GM12878 (cell line): ENCODE data around the gene CRBN. TPM values are rescaled to one million over a fixed set of nuclear protein-coding genes. Genes with fewer than 3 reads are reported as not detected.

Source experiments
- ATAC-seq: fragments of 200-7000 bp; cut with Tn5 transposase; 3 replicates; pipeline ENCODE4 v1.9.1; 2020; ENCODE audit warnings: mild to moderate bottlenecking, moderate library complexity
- BruUV-seq: library from RNA; stranded (reverse); fragments of 400-500 nt; replicated peaks from 2 replicates; lab custom pipeline; 2021; lab: Mats Ljungman, UMichigan
- CTCF ChIA-PET: fragments of 300-600 bp; sonication (Branson Sonifier 250); formaldehyde crosslinking; extraction: SDS; loops from one replicate; lab custom pipeline; 2021; ENCODE audit warnings: inconsistent platforms; lab: Yijun Ruan, JAX
- POLR2A ChIA-PET: fragments of 350-600 bp; formaldehyde crosslinking; extraction: SDS; loops from one replicate; lab custom pipeline; 2021; ENCODE audit warnings: inconsistent platforms; lab: Charles Lee
- RAD21 ChIA-PET: fragments of 300-600 bp; sonication (Branson Sonifier 250); formaldehyde crosslinking; loops from one replicate; lab custom pipeline; 2023; ENCODE audit warnings: antibody characterized with exemption; ENCODE audit not compliant: unreplicated experiment; lab: Charles Lee
- SMC1A ChIA-PET: fragments of 300-600 bp; sonication (Branson Sonifier 250); formaldehyde crosslinking; loops from one replicate; lab custom pipeline; 2023; ENCODE audit not compliant: unreplicated experiment, uncharacterized antibody; lab: Charles Lee
- DNase-seq: peaks from one replicate; pipeline ENCODE4 v3.0.0-alpha.2; 2011; ENCODE audit warnings: low read depth, low spot score
- FAIRE-seq: peaks from 3 replicates; lab custom pipeline; 2011; peaks lifted over from hg19 to GRCh38; lab: Jason Lieb, UNC
- H2AFZ ChIP-seq: 2 replicates; pipeline ENCODE4 v1.6.0; 2011; ENCODE audit warnings: low read depth, low read length, control low read depth; ENCODE audit not compliant: control insufficient read depth
- H3K27ac ChIP-seq: 2 replicates; pipeline ENCODE4 v1.5.1; 2011; ENCODE audit warnings: control low read depth; ENCODE audit not compliant: control insufficient read depth, insufficient read depth
- H3K27me3 ChIP-seq, 2 experiments: replicated peaks in 1 of 2; 2 replicates each; pipeline versions ENCODE4 v1.6.0 to v1.6.1; 2011; ENCODE audit warnings: low read length in 1 of 2; ENCODE audit not compliant: control insufficient read depth in 2 of 2, insufficient read depth in 2 of 2
- H3K36me3 ChIP-seq, 2 experiments: 2 replicates each; pipeline ENCODE4 v1.5.1; 2011; ENCODE audit warnings: low read length in 1 of 2; ENCODE audit not compliant: control insufficient read depth in 2 of 2, insufficient read depth in 2 of 2
- H3K4me1 ChIP-seq: 2 replicates; pipeline ENCODE4 v1.6.1; 2011; ENCODE audit warnings: mild to moderate bottlenecking, low read length, moderate library complexity, mixed read lengths; ENCODE audit not compliant: control insufficient read depth, insufficient read depth
- H3K4me2 ChIP-seq: 2 replicates; pipeline ENCODE4 v1.6.0; 2011; ENCODE audit warnings: control low read depth; ENCODE audit not compliant: control insufficient read depth, insufficient read depth
- H3K4me3 ChIP-seq: fragments of 200-600 bp; sonication (generic); 2 replicates; pipeline ENCODE4 v1.5.1; 2016
- H3K79me2 ChIP-seq: 2 replicates; pipeline ENCODE4 v1.6.0; 2011; ENCODE audit warnings: low read length; ENCODE audit not compliant: control insufficient read depth, insufficient read depth
- H3K9ac ChIP-seq: 2 replicates; pipeline ENCODE4 v1.8.0; 2011; ENCODE audit warnings: low read length, control low read depth, mixed read lengths; ENCODE audit not compliant: control insufficient read depth, insufficient read depth
- H3K9me3 ChIP-seq: replicated peaks from 3 replicates; pipeline ENCODE4 v1.5.1; 2011; ENCODE audit warnings: mild to moderate bottlenecking, low read length; ENCODE audit not compliant: control insufficient read depth, insufficient read depth
- H4K20me1 ChIP-seq: 2 replicates; pipeline ENCODE4 v1.6.0; 2011; ENCODE audit not compliant: control insufficient read depth, insufficient read depth
- ATF3 ChIP-seq: IDR thresholded peaks from 2 replicates; pipeline ENCODE4 v1.6.1; 2011; ENCODE audit warnings: low read depth, mild to moderate bottlenecking, low read length, moderate library complexity, borderline replicate concordance; ENCODE audit errors: extremely low read depth
- BMI1 ChIP-seq: fragments of 450-650 bp; IDR thresholded peaks from 2 replicates; pipeline ENCODE4 v1.6.1; 2016; ENCODE audit warnings: mild to moderate bottlenecking, moderate library complexity, borderline replicate concordance
- CREM ChIP-seq: IDR thresholded peaks from 2 replicates; pipeline ENCODE4 v1.6.1; 2014; ENCODE audit warnings: antibody characterized with exemption, low read depth
- EP300 ChIP-seq, 2 experiments: fragments of 150-350 bp in 1 of 2; IDR thresholded peaks; 2 replicates each; pipeline ENCODE4 v1.6.1; 2011 to 2012; ENCODE audit warnings: low read depth in 2 of 2, low read length in 2 of 2, borderline replicate concordance in 1 of 2, improper control_type of control experiment in 1 of 2, inconsistent platforms in 1 of 2; ENCODE audit not compliant: control insufficient read depth in 1 of 2
- HDAC2 ChIP-seq: fragments of 200-600 bp; sonication (generic); IDR thresholded peaks from 2 replicates; pipeline ENCODE4 v1.6.1; 2017
- MLLT1 ChIP-seq: fragments of 450-650 bp; IDR thresholded peaks from 2 replicates; pipeline ENCODE4 v1.6.1; 2016; ENCODE audit warnings: mild to moderate bottlenecking
- NFIC ChIP-seq: IDR thresholded peaks from 2 replicates; pipeline ENCODE4 v1.6.1; 2012; ENCODE audit warnings: low read depth, mild to moderate bottlenecking, inconsistent platforms, low read length, moderate library complexity
- NR2C1 ChIP-seq: fragments of 450-650 bp; IDR thresholded peaks from 2 replicates; pipeline ENCODE4 v1.6.1; 2017; ENCODE audit warnings: antibody characterized with exemption, mild to moderate bottlenecking, moderate library complexity
- SMC3 ChIP-seq: IDR thresholded peaks from 2 replicates; pipeline ENCODE4 v1.6.1; 2011; ENCODE audit warnings: low read length, improper control_type of control experiment, borderline replicate concordance
- SREBF1 ChIP-seq: IDR thresholded peaks from 2 replicates; pipeline ENCODE4 v1.6.1; 2012; ENCODE audit warnings: mild to moderate bottlenecking, low read length
- SRF ChIP-seq, 2 experiments: IDR thresholded peaks; 2 replicates each; pipeline ENCODE4 v1.6.1; 2011; ENCODE audit warnings: low read depth in 2 of 2, low read length in 2 of 2, mild to moderate bottlenecking in 1 of 2, moderate library complexity in 1 of 2
- TAF1 ChIP-seq: IDR thresholded peaks from 2 replicates; pipeline ENCODE4 v1.6.1; 2011; ENCODE audit warnings: mild to moderate bottlenecking, low read depth, low read length, borderline replicate concordance
- ZNF592 ChIP-seq: fragments of 450-650 bp; IDR thresholded peaks from 2 replicates; pipeline ENCODE4 v1.6.1; 2017; ENCODE audit warnings: mild to moderate bottlenecking, moderate library complexity
- WGBS: methylation state at CpG from one replicate; pipeline ENCODE4 v1.1.6; 2016; ENCODE audit warnings: low lambda C conversion rate; ENCODE audit not compliant: insufficient replicate concordance, insufficient coverage; ENCODE audit errors: missing lambda C conversion rate; 5-methylcytosine and 5-hydroxymethylcytosine counted together
- in situ Hi-C: fragments of 300-500 bp; cut with MboI; formaldehyde crosslinking; loops from 9 replicates; pipeline ENCODE4 v1.14.3; 2018; ENCODE audit warnings: mixed read lengths
- intact Hi-C: fragments of 100-400 bp; cut with micrococcal nuclease; formaldehyde crosslinking; loops from one replicate; pipeline ENCODE4 v1.14.2; 2022; ENCODE audit not compliant: unreplicated experiment
- polyA plus RNA-seq, 11 experiments: library from polyadenylated mRNA; depleted of rRNA in 4 of 11; unstranded in 6 of 11; stranded (reverse) in 5 of 11; fragments of >200 nt; fragmentation: Nextera tagmentation in 4 of 11; fragmentation: Illumina TruSeq in 1 of 11; extraction: Ambion mirVana in 4 of 11; extraction: Trizol in 1 of 11; gene quantifications; 1 replicate in 1 of 11; 2 replicates in 10 of 11; pipeline versions ENCODE4 v1.2.1 to v1.2.3, GENCODE V29; 2011 to 2016; ENCODE audit warnings: inconsistent platforms in 2 of 11, missing spikeins in 2 of 11, low read depth in 1 of 11
- total RNA-seq, 4 experiments: library from RNA; depleted of rRNA in 3 of 4; stranded (reverse); fragments of >200 nt in 3 of 4; fragmentation: Illumina TruSeq in 1 of 4; extraction: Trizol in 1 of 4; gene quantifications; 2 replicates each; pipeline versions ENCODE4 v1.2.1 to v1.2.3, GENCODE V29; 2013 to 2021

CRBN gene
- total and polyA plus RNA-seq, 10 of the 15 experiments (the other 5 are each of a cell fraction or from before 2014, with no cell fraction given): 21.7 to 115 (median 35.8) TPM

- no peak for TF ChIP-seq ZNF592
- TF ChIP-seq, all 136 proteins: peak for 0
Observed at GRCh38 chr3:3157484-3157883, 22.0 kb downstream of the CRBN start (continued).

- ATAC-seq (no peak), FAIRE-seq (no peak), DNase-seq (no peak)
- no peak overlapping the region for H3K4me3 ChIP-seq
- no peaks in the 10 kb centered on the region for H3K27me3 ChIP-seq
- SMC1A ChIA-PET: interaction anchor here (0.6 to 1.2 kb wide), 3 partner anchors 10 to 46 kb away, joined by 3 to 6 read pairs (median 3); no protein-coding TSS in a partner anchor
- RAD21 ChIA-PET: no interaction called here
- WGBS: 99% methylated on average over 5 of the region's 5 CpGs
- CTCF ChIA-PET: no interaction called here
- no peak overlapping the region for H2AFZ ChIP-seq
- intact Hi-C loops (no loop called here), in situ Hi-C loops (no loop called here)
- no peak overlapping the region for H3K4me2 ChIP-seq
- no peaks in the 10 kb centered on the region for H3K4me1 ChIP-seq
- POLR2A ChIA-PET: no interaction called here
- H3K9me3 ChIP-seq: no peaks in the 10 kb centered on the region; the same call in 2 of the 3 replicates
- no peak overlapping the region for H3K27ac ChIP-seq
- no peak overlapping the region for H3K9ac ChIP-seq
- no peaks in the 10 kb centered on the region for H3K79me2 ChIP-seq
- H3K36me3 ChIP-seq: peaks cover 2 to 15% of the 10 kb centered on the region in 2 experiments; a peak in 3 of 4 replicates
- H4K20me1 ChIP-seq: no peaks in the 10 kb centered on the region
- no TSS peak for BruUV-seq
- no peak for TF ChIP-seq SMC3
- TF ChIP-seq NFIC: no peak
- no peak for TF ChIP-seq TAF1
- TF ChIP-seq HDAC2: no peak
- no peak for TF ChIP-seq SREBF1
- TF ChIP-seq CREM: no peak
- no peak for TF ChIP-seq EP300 (IDR thresholded peaks at IDR 0.05; ENCODE audit: borderline replicate concordance in 1 of 2, control insufficient read depth in 1 of 2, low read depth in 2 of 2, low read length in 2 of 2)
- TF ChIP-seq ATF3: no peak
- no peak for TF ChIP-seq MLLT1
- TF ChIP-seq SRF (IDR thresholded peaks at IDR 0.05; ENCODE audit: low read depth in 2 of 2, low read length in 2 of 2): no peak
- TF ChIP-seq BMI1: no peak
- no peak for TF ChIP-seq NR2C1
Observed at GRCh38 chr3:3154879-3155610, 24.4 kb downstream of the CRBN start.
